A549 (cell line): ENCODE data around the gene WWP2.

Experiments
- CBX8 ChIP-seq: fragments of 200-600 bp; sonication (generic); IDR thresholded peaks from 2 replicates; pipeline ENCODE4 v1.6.1; 2016
- CHD2 ChIP-seq: fragments of 150-350 bp; IDR thresholded peaks from 2 replicates; pipeline ENCODE4 v1.6.1; 2014; ENCODE audit warnings: low read length; ENCODE audit not compliant: partially characterized antibody
- CTCF ChIP-seq: fragments of >200 bp; sonication (Bioruptor Twin); formaldehyde crosslinking; IDR thresholded peaks from 3 replicates; pipeline ENCODE4 v1.5.1; 2016
- EHMT2 ChIP-seq: fragments of 200-600 bp; sonication (generic); IDR thresholded peaks from 2 replicates; pipeline ENCODE4 v1.6.1; 2016; ENCODE audit warnings: antibody characterized with exemption, low read depth, mild to moderate bottlenecking, moderate library complexity
- EP300 ChIP-seq, 2 experiments: fragments of >200 bp; sonication (Bioruptor Twin); formaldehyde crosslinking; IDR thresholded peaks; 2 replicates in 1 of 2; 3 replicates in 1 of 2; pipeline ENCODE4 v1.6.1; 2016 to 2017
- HOXA7 ChIP-seq: fragments of 250-450 bp; sonication (Bioruptor Pico); IDR thresholded peaks from 2 replicates; pipeline ENCODE4 v1.5.0; 2020; ENCODE audit warnings: mild to moderate bottlenecking, moderate library complexity
- JUN ChIP-seq, 2 experiments: fragments of >200 bp; sonication (Bioruptor Twin); formaldehyde crosslinking; IDR thresholded peaks; 2 replicates in 1 of 2; 3 replicates in 1 of 2; pipeline ENCODE4 v1.6.1; 2016 to 2017
- NR3C1 ChIP-seq: fragments of >200 bp; sonication (Bioruptor Twin); formaldehyde crosslinking; IDR thresholded peaks from 3 replicates; pipeline ENCODE4 v1.6.1; 2017
- PBX3 ChIP-seq: IDR thresholded peaks from 2 replicates; pipeline ENCODE4 v1.6.1; 2012
- POLR2A ChIP-seq: IDR thresholded peaks from 2 replicates; pipeline ENCODE4 v1.6.1; 2012; ENCODE audit warnings: mild to moderate bottlenecking, low read length
- RNF2 ChIP-seq: fragments of 200-600 bp; sonication (generic); IDR thresholded peaks from 2 replicates; pipeline ENCODE4 v1.6.1; 2016; ENCODE audit warnings: low read depth, mild to moderate bottlenecking, antibody characterized with exemption, moderate library complexity, borderline replicate concordance
- ZC3H11A ChIP-seq: fragments of 450-650 bp; IDR thresholded peaks from 2 replicates; pipeline ENCODE4 v1.6.1; 2014; ENCODE audit warnings: antibody characterized with exemption, mild to moderate bottlenecking
- ZNF302 ChIP-seq: fragments of 250-450 bp; sonication (Bioruptor Pico); IDR thresholded peaks from 2 replicates; pipeline ENCODE4 v1.9.0; 2021; ENCODE audit warnings: inconsistent platforms, mild to moderate bottlenecking, moderate library complexity

- TF ChIP-seq ZC3H11A: no peak
- no peak for TF ChIP-seq CTCF
- TF ChIP-seq NR3C1: no peak
- no peak for TF ChIP-seq PBX3
- no peak for TF ChIP-seq CHD2
- no peak for TF ChIP-seq EHMT2
- no peak for TF ChIP-seq POLR2A
- TF ChIP-seq CBX8: no peak
- TF ChIP-seq JUN (IDR thresholded peaks at IDR 0.05): no peak
- TF ChIP-seq EP300 (IDR thresholded peaks at IDR 0.05): no peak
- no peak for TF ChIP-seq ZNF302 (CRISPR knock-in tag)
- no peak for TF ChIP-seq RNF2
- TF ChIP-seq HOXA7: no peak
Measured at GRCh38 chr16:69816996-69817395, 54.9 kb downstream of the WWP2 start.
